Kasumi-1 (cell line): ENCODE data around the gene TRIM68.

Source experiments
- DNase-seq, 2 experiments: peaks; one replicate each; lab custom pipeline; 2025; lab: John Stamatoyannopoulos, UW

The TRIM68 gene

GRCh38 chr11:4606231-4607015, 1.6 kb downstream of the TRIM68 start:
- DNase-seq = no peak

GRCh38 chr11:4605057-4605456, 3.0 kb downstream of the TRIM68 start:
- no peak for DNase-seq

GRCh38 chr11:4593739-4594138, 14.3 kb downstream of the TRIM68 start, which contains the start of gene OR52I1:
OR52I1 (plus strand) TSS chr11:4594039; CDS start chr11:4594039, 0 bp downstream.
- DNase-seq = no peak

GRCh38 chr11:4589017-4589416, 19.0 kb downstream of the TRIM68 start:
- DNase-seq = no peak

GRCh38 chr11:4581443-4581842, 26.6 kb downstream of the TRIM68 start, which contains the start of gene OR52I2:
OR52I2 (plus strand) TSS chr11:4581743.
- DNase-seq = no peak

- no peak for DNase-seq
Measured at GRCh38 chr11:4580124-4580523, 27.9 kb downstream of the TRIM68 start.

GRCh38 chr11:4578624-4579023, 29.4 kb downstream of the TRIM68 start:
- DNase-seq = no peak

GRCh38 chr11:4577761-4578160, 30.3 kb downstream of the TRIM68 start:
- no peak for DNase-seq

GRCh38 chr11:4576880-4577279, 31.2 kb downstream of the TRIM68 start:
- no peak for DNase-seq

GRCh38 chr11:4569075-4569474, 39.0 kb downstream of the TRIM68 start:
- DNase-seq = no peak

GRCh38 chr11:4565371-4565770, 42.7 kb downstream of the TRIM68 start:
- DNase-seq = no peak

- no peak for DNase-seq
Measured at GRCh38 chr11:4560467-4560866, 47.6 kb downstream of the TRIM68 start.

- DNase-seq = no peak
Measured at GRCh38 chr11:4559527-4560440, 48.2 kb downstream of the TRIM68 start.

GRCh38 chr11:4551346-4551979, 56.6 kb downstream of the TRIM68 start:
- peak; percentile 30 to 43 for DNase-seq
